GM12874 (cell line): ENCODE results near the gene FMNL1.
A peak's percentile ranks its signal among the peaks of the same experiment; 100 is the strongest.

Source experiments
- CTCF ChIP-seq: IDR thresholded peaks from 2 replicates; pipeline ENCODE4 v1.5.1; 2011; ENCODE audit warnings: low read depth, mild to moderate bottlenecking, control low read depth, low read length, moderate library complexity; ENCODE audit not compliant: insufficient read depth

The FMNL1 gene

DNA sequence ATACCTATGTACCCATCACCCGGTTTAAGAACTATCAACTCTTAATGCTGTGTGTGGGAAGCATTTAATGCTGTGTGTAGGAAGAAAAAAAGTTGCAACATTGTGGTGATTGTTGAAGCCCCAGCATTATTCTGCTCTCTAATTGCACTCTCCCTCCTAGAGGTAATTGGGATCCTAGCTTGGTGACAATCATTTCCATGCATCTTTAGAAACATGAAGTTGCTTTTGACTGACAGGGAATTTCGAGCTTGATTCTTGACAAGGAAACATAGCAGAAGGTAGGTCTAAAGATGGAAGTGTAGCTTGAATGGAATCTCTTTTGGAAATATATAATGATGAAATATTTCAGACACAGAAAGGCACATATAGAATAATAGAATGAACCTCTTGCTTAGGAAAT lies 32.7 kb upstream of the FMNL1 start:
- no peak for TF ChIP-seq CTCF

- no peak for TF ChIP-seq CTCF
Observed at GRCh38 chr17:45190503-45191255, 31.0 kb upstream of the FMNL1 start.

GRCh38 chr17:45195424-45195823 lies 26.3 kb upstream of the FMNL1 start:
- TF ChIP-seq CTCF, result no peak

- no peak for TF ChIP-seq CTCF
Observed at GRCh38 chr17:45197108-45197507, 24.6 kb upstream of the FMNL1 start.

- peak; percentile 100 for TF ChIP-seq CTCF
Observed at GRCh38 chr17:45197555-45198334, 23.9 kb upstream of the FMNL1 start.

DNA sequence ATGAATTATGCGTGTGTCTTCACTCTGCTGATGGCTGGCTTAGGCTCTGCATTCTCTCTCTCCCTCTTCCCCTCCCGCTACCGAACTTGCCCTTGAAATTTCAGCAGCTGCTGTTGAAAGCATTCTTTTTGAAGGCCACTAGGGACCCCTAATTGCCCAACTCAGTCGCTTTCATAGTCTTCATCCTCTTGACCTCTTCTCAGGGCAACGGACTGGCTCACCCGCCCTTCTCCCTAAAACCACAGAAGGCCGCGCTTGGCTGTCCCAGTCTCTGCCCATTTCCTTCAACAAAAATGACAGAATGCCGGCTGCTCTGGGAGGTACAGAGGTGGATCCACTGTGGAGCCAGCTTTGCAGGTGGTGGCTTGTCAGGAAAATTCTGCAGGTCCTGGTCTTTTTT lies 21.0 kb upstream of the FMNL1 start:
- no peak for TF ChIP-seq CTCF

GRCh38 chr17:45201457-45201856 lies 20.2 kb upstream of the FMNL1 start:
- TF ChIP-seq CTCF, result no peak
